Cardiac septum (tissue), 1 donor: Measurements from ENCODE around the gene ATAD5. TPM values are rescaled to one million over a fixed set of nuclear protein-coding genes. Genes with fewer than 3 reads are reported as not detected.
"Not testable (repeated sequence)": the region's sequence is repeated elsewhere in the genome, so short reads cannot be mapped to it uniquely, and the experiment has no call there.

Source experiments
- DNase-seq: peaks from one replicate; pipeline ENCODE4 v3.0.0-alpha.2; 2020; ENCODE audit warnings: low spot score
- intact Hi-C: fragments of 100-400 bp; cut with DNase I; formaldehyde crosslinking; loops from one replicate; pipeline ENCODE4 v1.14.0; 2022
- total RNA-seq: library from RNA; stranded (reverse); fragmentation: NEBNext Ultra II Directional; extraction: Animal tissue kit (Norgen Biotek cat#: 25700); gene quantifications from one replicate; pipeline ENCODE4 v1.2.1, GENCODE V29; 2021
- donor health status: DM: no; HTN: no; CAD: no.

ATAD5 gene
- total RNA-seq, 1 donor from 2014 or later: 0.48 TPM

GRCh38 chr17:30822919-30823318 is 8.8 kb upstream of the ATAD5 start:
- intact Hi-C loops, DNase-seq: not testable (repeated sequence)

GRCh38 chr17:30823421-30823820 is 8.3 kb upstream of the ATAD5 start:
- intact Hi-C loops: no loop called here

GRCh38 chr17:30824002-30824355 is 7.8 kb upstream of the ATAD5 start:
- DNase-seq: no peak
- intact Hi-C loops: no loop called here

More at GRCh38 chr17:30823421-30823820, 8.3 kb upstream of the ATAD5 start:
- no peak for DNase-seq

- intact Hi-C loops: no loop called here
- DNase-seq: peak; percentile 96
These were observed 7.2 kb upstream of the ATAD5 start, which contains the start of gene CRLF3 for GRCh38 chr17:30824356-30825145. TSS of gene CRLF3 (minus strand) at chr17:30824692. CDS start at chr17:30824651, 41 bp downstream.

- no peak for DNase-seq
- intact Hi-C loops: no loop called here
These were observed 4.7 kb upstream of the ATAD5 start for GRCh38 chr17:30827082-30827481.

GRCh38 chr17:30829022-30829421 is 2.7 kb upstream of the ATAD5 start:
- intact Hi-C loops: no loop called here
- DNase-seq: no peak

GRCh38 chr17:30831257-30831656 is 509 bp upstream of the ATAD5 start:
- no peak for DNase-seq
- intact Hi-C loops: no loop called here

GRCh38 chr17:30832438-30833124 is 815 bp downstream of the ATAD5 start:
- DNase-seq: no peak
- intact Hi-C loops: no loop called here

- intact Hi-C loops: no loop called here
- DNase-seq: no peak
These were observed 6.5 kb downstream of the ATAD5 start for GRCh38 chr17:30838202-30838807.

- no peak for DNase-seq
- intact Hi-C loops: no loop called here
These were observed 9.0 kb downstream of the ATAD5 start for GRCh38 chr17:30840771-30841170.

- no peak for DNase-seq
- intact Hi-C loops: no loop called here
These were observed 16.3 kb downstream of the ATAD5 start for GRCh38 chr17:30848021-30848420.

- intact Hi-C loops: no loop called here
- DNase-seq: no peak
These were observed 22.4 kb downstream of the ATAD5 start for GRCh38 chr17:30854146-30854545.

GRCh38 chr17:30858556-30859250 is 26.9 kb downstream of the ATAD5 start:
- intact Hi-C loops: no loop called here
- DNase-seq: no peak

GRCh38 chr17:30864636-30865035 is 32.9 kb downstream of the ATAD5 start:
- intact Hi-C loops: no loop called here
- no peak for DNase-seq

- DNase-seq: no peak
- intact Hi-C loops: no loop called here
These were observed 37.2 kb downstream of the ATAD5 start for GRCh38 chr17:30869005-30869404.

- no peak for DNase-seq
- intact Hi-C loops: no loop called here
These were observed 54.4 kb downstream of the ATAD5 start for GRCh38 chr17:30886187-30886586.

- intact Hi-C loops: no loop called here
- no peak for DNase-seq
These were observed 62.5 kb downstream of the ATAD5 start for GRCh38 chr17:30894236-30894635.

- no peak for DNase-seq
- intact Hi-C loops: no loop called here
These were observed 65.5 kb downstream of the ATAD5 start for GRCh38 chr17:30897311-30897710.

GRCh38 chr17:30905742-30906100 is 74.0 kb downstream of the ATAD5 start:
- DNase-seq: no peak
- intact Hi-C loops: loop anchor here (5.0 kb wide), 1 partner anchor 67 kb away; the partner anchor contains the start of gene RNF135
